H1 (cell line): ENCODE data around the gene TSC22D1. TPM values are rescaled to one million over a fixed set of nuclear protein-coding genes. Genes with fewer than 3 reads are reported as not detected.

ENCODE experiments used
- CTCF ChIA-PET: fragments of 300-600 bp; sonication (Branson Sonifier 250); formaldehyde crosslinking; loops from one replicate; lab custom pipeline; 2021; ENCODE audit not compliant: partially characterized antibody; lab: Charles Lee
- POLR2A ChIA-PET: fragments of 300-600 bp; sonication (Branson Sonifier 250); formaldehyde crosslinking; loops from one replicate; lab custom pipeline; 2021; ENCODE audit warnings: inconsistent platforms; ENCODE audit not compliant: partially characterized antibody; lab: Charles Lee
- DNase-seq, 2 experiments: peaks; one replicate each; pipeline versions ENCODE4 v3.0.0 to v3.0.0-alpha.2; 2010 to 2022; ENCODE audit warnings: low spot score in 2 of 2, low read depth in 1 of 2, mixed read lengths in 1 of 2
- FAIRE-seq: peaks from 2 replicates; lab custom pipeline; 2011; peaks lifted over from hg19 to GRCh38; lab: Jason Lieb, UNC
- H2AFZ ChIP-seq: 2 replicates; pipeline ENCODE4 v1.8.1; 2012; ENCODE audit warnings: low read length, inconsistent platforms
- H2AK5ac ChIP-seq: 2 replicates; pipeline ENCODE4 v1.6.1; 2013; ENCODE audit warnings: low read depth, low read length
- H2BK120ac ChIP-seq: replicated peaks from 2 replicates; pipeline ENCODE3; 2013; ENCODE audit warnings: low read depth, low read length, inconsistent platforms
- H2BK12ac ChIP-seq: 2 replicates; pipeline ENCODE4 v1.6.1; 2013; ENCODE audit warnings: low read depth, low read length
- H2BK15ac ChIP-seq: 2 replicates; pipeline ENCODE4 v1.6.1; 2013; ENCODE audit warnings: low read length
- H2BK20ac ChIP-seq: 2 replicates; pipeline ENCODE4 v1.6.1; 2013; ENCODE audit warnings: low read length
- H2BK5ac ChIP-seq: 2 replicates; pipeline ENCODE4 v1.6.1; 2013; ENCODE audit warnings: low read depth, low read length
- H3K14ac ChIP-seq: 2 replicates; pipeline ENCODE4 v1.6.1; 2013; ENCODE audit warnings: inconsistent platforms; ENCODE audit not compliant: insufficient read length
- H3K18ac ChIP-seq: 2 replicates; pipeline ENCODE4 v1.6.1; 2013; ENCODE audit warnings: low read length; ENCODE audit errors: extremely low read depth
- H3K23ac ChIP-seq: 2 replicates; pipeline ENCODE4 v1.6.1; 2013; ENCODE audit warnings: inconsistent platforms; ENCODE audit not compliant: insufficient read length
- H3K23me2 ChIP-seq: 2 replicates; pipeline ENCODE4 v1.6.1; 2013; ENCODE audit warnings: low read depth, low read length
- H3K27ac ChIP-seq: 2 replicates; pipeline ENCODE4 v1.6.1; 2011; ENCODE audit warnings: low read depth, low read length, inconsistent platforms
- H3K27me3 ChIP-seq, 4 experiments: replicated peaks in 1 of 4; 1 replicate in 1 of 4; 2 replicates in 3 of 4; pipeline versions ENCODE4 v1.6.1 to v1.8.1; 2011 to 2013; ENCODE audit warnings: low read length in 3 of 4, mild to moderate bottlenecking in 3 of 4, inconsistent platforms in 2 of 4, mixed read lengths in 2 of 4, moderate library complexity in 1 of 4; ENCODE audit not compliant: control insufficient read depth in 3 of 4, insufficient read depth in 3 of 4; ENCODE audit errors: extremely low read depth in 1 of 4
- H3K36me3 ChIP-seq, 4 experiments: 2 replicates each; pipeline versions ENCODE4 v1.6.1 to v1.8.1; 2011 to 2013; ENCODE audit warnings: mild to moderate bottlenecking in 4 of 4, low read length in 3 of 4, moderate library complexity in 2 of 4, control low read depth in 1 of 4, inconsistent platforms in 1 of 4; ENCODE audit not compliant: insufficient read depth in 4 of 4, control insufficient read depth in 2 of 4
- H3K4ac ChIP-seq: replicated peaks from 2 replicates; pipeline ENCODE3; 2013; ENCODE audit warnings: low read length, low read depth, mixed read lengths, inconsistent platforms; ENCODE audit not compliant: insufficient read length
- H3K4me1 ChIP-seq, 4 experiments: replicated peaks in 1 of 4; 1 replicate in 1 of 4; 2 replicates in 3 of 4; pipeline versions ENCODE4 v1.6.1 to v1.8.1; 2011 to 2013; ENCODE audit warnings: low read length in 3 of 4, inconsistent platforms in 2 of 4, mixed read lengths in 1 of 4; ENCODE audit not compliant: insufficient read depth in 4 of 4, control insufficient read depth in 3 of 4
- H3K4me2 ChIP-seq, 2 experiments: 2 replicates each; pipeline versions ENCODE4 v1.6.1 to v1.8.1; 2011 to 2013; ENCODE audit warnings: low read depth in 2 of 2, low read length in 2 of 2, control low read depth in 1 of 2, inconsistent platforms in 1 of 2, mild to moderate bottlenecking in 1 of 2; ENCODE audit not compliant: insufficient read depth in 1 of 2
- H3K4me3 ChIP-seq, 4 experiments: fragments of 200-600, 300-600 bp in 1 of 4; sonication (generic), shearing (Covaris generic), sonication (Bioruptor Twin) in 1 of 4; 2 replicates each; pipeline versions ENCODE4 v1.5.1 to v1.8.1; 2011 to 2016; ENCODE audit warnings: low read length in 4 of 4, low read depth in 3 of 4, control low read depth in 2 of 4, inconsistent platforms in 2 of 4, mild to moderate bottlenecking in 2 of 4, mixed read lengths in 1 of 4, moderate library complexity in 1 of 4; ENCODE audit not compliant: insufficient read depth in 2 of 4; ENCODE audit errors: extremely low read depth in 1 of 4
- H3K56ac ChIP-seq: replicated peaks from 2 replicates; pipeline ENCODE3; 2013; ENCODE audit warnings: low read depth, mild to moderate bottlenecking, mixed read lengths, low read length, inconsistent platforms; ENCODE audit not compliant: insufficient read length
- H3K79me1 ChIP-seq: 2 replicates; pipeline ENCODE4 v1.6.1; 2013; ENCODE audit warnings: low read depth, low read length, control low read depth
- H3K79me2 ChIP-seq, 2 experiments: 2 replicates each; pipeline versions ENCODE4 v1.6.1 to v1.8.1; 2012 to 2013; ENCODE audit warnings: low read length in 2 of 2, mild to moderate bottlenecking in 2 of 2, inconsistent platforms in 1 of 2; ENCODE audit not compliant: insufficient read depth in 2 of 2, control insufficient read depth in 1 of 2
- H3K9ac ChIP-seq, 4 experiments: replicated peaks in 1 of 4; 1 replicate in 1 of 4; 2 replicates in 3 of 4; pipeline versions ENCODE4 v1.6.1 to v1.8.1; 2011 to 2013; ENCODE audit warnings: low read depth in 3 of 4, low read length in 3 of 4, control low read depth in 2 of 4, mild to moderate bottlenecking in 2 of 4, moderate library complexity in 2 of 4, inconsistent platforms in 1 of 4; ENCODE audit errors: extremely low read depth in 1 of 4
- H3K9me3 ChIP-seq, 2 experiments: 2 replicates each; pipeline versions ENCODE4 v1.6.1 to v1.8.1; 2012 to 2013; ENCODE audit warnings: mild to moderate bottlenecking in 2 of 2, moderate library complexity in 2 of 2, control low read depth in 1 of 2, inconsistent platforms in 1 of 2, low read depth in 1 of 2, low read length in 1 of 2, mixed read lengths in 1 of 2; ENCODE audit not compliant: insufficient read depth in 2 of 2
- H4K20me1 ChIP-seq, 2 experiments: replicated peaks in 1 of 2; 2 replicates each; pipeline versions ENCODE3 to v1.8.1; 2011 to 2013; ENCODE audit warnings: inconsistent platforms in 2 of 2, low read length in 2 of 2, mild to moderate bottlenecking in 1 of 2; ENCODE audit not compliant: insufficient read depth in 2 of 2, control insufficient read depth in 1 of 2
- H4K5ac ChIP-seq: 2 replicates; pipeline ENCODE4 v1.6.1; 2013; ENCODE audit warnings: low read length, low read depth, mixed read lengths, inconsistent platforms; ENCODE audit not compliant: insufficient read length
- H4K8ac ChIP-seq: 2 replicates; pipeline ENCODE4 v1.8.0; 2013; ENCODE audit warnings: mild to moderate bottlenecking, moderate library complexity, low read length, inconsistent platforms; ENCODE audit not compliant: insufficient read depth; ENCODE audit errors: extremely low read depth
- H4K91ac ChIP-seq: replicated peaks from 2 replicates; pipeline ENCODE3; 2013; ENCODE audit warnings: low read length, mixed read lengths, inconsistent platforms; ENCODE audit not compliant: insufficient read length
- ATF3 ChIP-seq: IDR thresholded peaks from 2 replicates; pipeline ENCODE4 v1.6.1; 2011; ENCODE audit warnings: low read depth, mild to moderate bottlenecking, low read length; ENCODE audit not compliant: insufficient read depth
- CHD2 ChIP-seq: IDR thresholded peaks from 2 replicates; pipeline ENCODE4 v1.6.1; 2012; ENCODE audit warnings: low read length, improper control_type of control experiment
- CREB1 ChIP-seq: IDR thresholded peaks from 2 replicates; pipeline ENCODE4 v1.6.1; 2012; ENCODE audit warnings: inconsistent platforms
- MAFK ChIP-seq: IDR thresholded peaks from 2 replicates; pipeline ENCODE4 v1.6.1; 2012; ENCODE audit warnings: low read depth, mild to moderate bottlenecking, improper control_type of control experiment, low read length
- YY1 ChIP-seq: IDR thresholded peaks from 2 replicates; pipeline ENCODE4 v1.6.1; 2011; ENCODE audit warnings: low read depth, mild to moderate bottlenecking, low read length
- WGBS, 2 experiments: shearing (Covaris generic) in 1 of 2; methylation state at CpG; one replicate each; pipeline versions ENCODE4 v1.1.6 to v1.1.7; 2013 to 2015; ENCODE audit warnings: low lambda C conversion rate in 2 of 2, mixed read lengths in 2 of 2, inconsistent platforms in 1 of 2, low coverage in 1 of 2, missing lambda C conversion rate in 1 of 2; ENCODE audit not compliant: insufficient replicate concordance in 2 of 2, insufficient coverage in 1 of 2, insufficient read length in 1 of 2; ENCODE audit errors: extremely low coverage in 1 of 2, missing lambda C conversion rate in 1 of 2; 5-methylcytosine and 5-hydroxymethylcytosine counted together
- polyA plus RNA-seq, 7 experiments: library from polyadenylated mRNA; depleted of rRNA in 3 of 7; stranded (reverse) in 5 of 7; unstranded in 2 of 7; fragments of >200 nt in 5 of 7; fragments of 200-250 nt in 2 of 7; gene quantifications; 1 replicate in 5 of 7; 2 replicates in 1 of 7; 4 replicates in 1 of 7; pipeline versions ENCODE4 v1.2.1 to v1.2.3, GENCODE V29; 2011 to 2013; ENCODE audit warnings: missing spikeins in 2 of 7, mixed read lengths in 2 of 7
- total RNA-seq: library from RNA; stranded (reverse); fragmentation: NEBNext Ultra II Directional; extraction: Animal tissue kit (Norgen Biotek cat#: 25700); gene quantifications from 2 replicates; pipeline ENCODE4 v1.2.1, GENCODE V29; 2021

TSC22D1 gene
- total and polyA plus RNA-seq, 2 of the 8 experiments (the other 6 are each of a cell fraction or from before 2014, with no cell fraction given) = 52.6 to 80.9 TPM

DNA sequence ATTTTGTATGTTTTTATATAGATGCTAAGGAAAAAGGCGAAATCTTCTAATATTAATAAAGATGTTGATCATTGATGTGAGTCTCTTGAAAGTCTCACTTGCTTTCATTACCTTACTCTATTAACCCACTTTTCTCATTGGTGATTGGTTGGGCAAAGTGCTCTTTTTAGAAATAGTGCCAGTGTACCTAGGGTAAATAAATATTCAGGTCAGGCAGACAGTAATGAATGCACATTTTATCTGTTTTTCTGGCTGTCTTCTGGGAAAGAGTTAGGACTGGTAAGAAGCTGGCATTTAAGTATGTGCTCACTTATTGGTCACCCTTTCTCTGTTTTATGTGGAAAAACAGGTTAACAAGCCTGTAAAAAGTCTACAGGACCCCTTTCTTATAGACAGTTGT lies 191.4 kb downstream of the TSC22D1 start:
- Histone ChIP-seq H2AK5ac (no peak overlapping the region), H3K4me1 (peaks cover 0 to 5% (median 0%) of the 10 kb centered on the region in 4 experiments; a peak in 2 of 7 replicates)

More for the DNA sequence above, 191.4 kb downstream of the TSC22D1 start:
- no peak overlapping the region for H2BK15ac ChIP-seq
- H3K79me1 ChIP-seq = no peaks in the 10 kb centered on the region
- no peak overlapping the region for H3K27ac ChIP-seq
- H3K4ac ChIP-seq = no peak overlapping the region
- H4K8ac ChIP-seq = no peak overlapping the region
- no peaks in the 10 kb centered on the region for H3K27me3 ChIP-seq
- H3K23ac ChIP-seq = no peak overlapping the region
- H3K18ac ChIP-seq = no peak overlapping the region
- no peaks in the 10 kb centered on the region; the same call in 1 of the 2 replicates for H3K23me2 ChIP-seq
- no peaks in the 10 kb centered on the region for H3K9me3 ChIP-seq
- H3K14ac ChIP-seq = no peak overlapping the region
- no peak overlapping the region for H4K91ac ChIP-seq
- FAIRE-seq (no peak), DNase-seq (no peak)
- no peak overlapping the region for H2AFZ ChIP-seq
- H2BK12ac ChIP-seq = no peak overlapping the region
- no peaks in the 10 kb centered on the region for H4K20me1 ChIP-seq
- H3K79me2 ChIP-seq = no peaks in the 10 kb centered on the region
- ChIA-PET CTCF (interaction anchor here (1.3 to 1.7 kb wide), 3 partner anchors 10 to 142 kb away, joined by 3 to 5 read pairs (median 3); no protein-coding TSS in a partner anchor), POLR2A (interaction anchor here (0.7 to 1.0 kb wide), 2 partner anchors 10 to 50 kb away, joined by 3 read pairs; no protein-coding TSS in a partner anchor)
- TF ChIP-seq CREB1 = no peak
- TF ChIP-seq MAFK = no peak
- TF ChIP-seq CHD2 = no peak
- TF ChIP-seq YY1 = no peak
- no peak for TF ChIP-seq ATF3
- no peak overlapping the region for H2BK120ac ChIP-seq
- H2BK20ac ChIP-seq = no peak overlapping the region
- H3K4me3 ChIP-seq = no peak overlapping the region
- WGBS, 2 experiments = 80% methylated on average over 1 of the region's 1 CpG; no CpG with 5 or more reads in 1 of the 2 experiments
- no peak overlapping the region for H2BK5ac ChIP-seq
- H3K4me2 ChIP-seq = no peak overlapping the region
- no peak overlapping the region for H4K5ac ChIP-seq
- H3K36me3 ChIP-seq = no peaks in the 10 kb centered on the region
- no peak overlapping the region for H3K56ac ChIP-seq
- no peak overlapping the region for H3K9ac ChIP-seq
